Activated effector memory CD4-positive, alpha-beta T cell treated with anti-CD3 and anti-CD28 coated beads, Interleukin-2, amount 50 U/mL, for 16 hours (primary cell): ENCODE data around the gene RAB7B.

ENCODE experiments used
- DNase-seq: peaks from one replicate; pipeline ENCODE4 v3.0.0-alpha.2; 2020

Gene RAB7B

GRCh38 chr1:205972491-205973168 is 30.6 kb downstream of the RAB7B start:
- no peak for DNase-seq

GRCh38 chr1:205972081-205972480 is 31.1 kb downstream of the RAB7B start:
- DNase-seq = no peak

GRCh38 chr1:205971082-205971481 is 32.1 kb downstream of the RAB7B start:
- no peak for DNase-seq

GRCh38 chr1:205970486-205970885 is 32.7 kb downstream of the RAB7B start:
- DNase-seq = no peak

DNA sequence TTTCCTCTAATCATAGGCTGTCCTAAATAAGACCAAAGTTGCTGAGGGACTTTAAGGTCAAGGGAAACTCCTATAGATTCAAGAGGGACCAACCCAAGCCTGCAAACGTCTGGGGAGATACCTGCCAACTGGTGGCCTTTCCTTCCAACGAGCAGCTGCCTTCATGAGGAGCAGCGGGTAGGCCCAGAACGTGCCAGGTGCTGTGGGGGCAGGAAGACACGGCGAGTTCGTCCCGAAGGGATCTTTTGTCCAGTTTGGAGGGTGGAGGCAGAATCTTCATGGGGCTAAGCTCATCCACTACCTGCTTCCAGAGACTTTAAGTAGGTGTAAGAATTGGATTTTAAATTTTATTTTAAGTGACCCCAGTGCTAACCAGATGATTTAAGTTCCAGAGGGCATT is 34.0 kb downstream of the RAB7B start:
- DNase-seq = no peak

GRCh38 chr1:205967554-205968335 is 35.5 kb downstream of the RAB7B start:
- DNase-seq = no peak

- no peak for DNase-seq
These were observed 37.9 kb downstream of the RAB7B start for GRCh38 chr1:205965036-205965884.

GRCh38 chr1:205963352-205964155 is 39.6 kb downstream of the RAB7B start:
- DNase-seq = no peak

- DNase-seq = no peak
These were observed 40.4 kb downstream of the RAB7B start for GRCh38 chr1:205962821-205963221.

GRCh38 chr1:205961991-205962820 is 41.0 kb downstream of the RAB7B start:
- no peak for DNase-seq

- no peak for DNase-seq
These were observed 41.8 kb downstream of the RAB7B start for GRCh38 chr1:205961405-205961804.

DNA sequence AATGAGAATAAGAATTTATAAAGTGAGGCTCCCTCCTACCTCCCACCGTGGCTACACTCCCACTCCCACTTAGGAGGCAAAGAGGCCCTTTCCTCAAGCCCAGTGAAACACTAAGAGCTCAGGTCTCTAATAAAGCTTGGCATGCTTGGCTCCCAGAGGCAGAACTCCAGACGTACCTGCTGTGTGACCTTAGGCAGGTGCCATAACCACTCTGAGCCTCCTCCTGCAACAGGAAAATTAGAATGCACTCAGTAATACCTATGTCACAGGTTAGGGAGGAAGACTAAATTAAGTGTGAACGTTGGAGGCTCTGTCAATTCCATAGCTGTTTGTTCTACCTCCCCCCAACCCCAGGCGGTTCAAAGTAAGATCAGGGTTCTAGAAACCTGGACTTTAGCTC is 43.4 kb downstream of the RAB7B start:
- DNase-seq = no peak

- DNase-seq = no peak
These were observed 47.7 kb downstream of the RAB7B start for GRCh38 chr1:205955499-205955898.

DNA sequence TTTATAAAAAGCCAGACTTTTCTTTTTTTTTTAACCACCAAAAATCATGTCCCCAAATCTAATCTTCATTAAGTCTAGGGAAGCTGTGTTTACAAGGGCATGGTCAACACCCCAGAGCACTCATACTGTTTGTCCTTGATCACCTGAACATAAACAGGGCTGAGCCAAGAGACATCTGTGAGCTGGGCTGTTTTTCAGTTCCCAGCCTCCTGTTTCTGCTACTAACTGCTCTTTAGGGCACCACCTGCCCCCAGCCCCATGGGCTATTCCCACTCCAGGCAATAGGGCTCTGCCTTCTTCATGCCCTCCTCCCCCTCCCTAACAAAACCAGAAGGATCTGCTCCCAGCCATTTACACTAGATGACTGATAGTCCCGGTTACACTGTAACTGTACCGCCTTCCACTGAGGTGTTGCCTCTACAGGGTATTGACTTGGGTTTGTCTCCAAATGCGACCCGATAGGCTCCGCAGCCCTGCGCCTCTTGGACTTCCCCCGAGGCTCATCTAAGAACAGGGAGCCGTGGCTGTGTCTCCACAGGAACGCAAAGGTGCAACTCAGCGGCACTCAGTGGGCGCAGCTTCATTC is 48.3 kb downstream of the RAB7B start:
- no peak for DNase-seq

- DNase-seq = no peak
These were observed 51.4 kb downstream of the RAB7B start for GRCh38 chr1:205951746-205952145.

DNA sequence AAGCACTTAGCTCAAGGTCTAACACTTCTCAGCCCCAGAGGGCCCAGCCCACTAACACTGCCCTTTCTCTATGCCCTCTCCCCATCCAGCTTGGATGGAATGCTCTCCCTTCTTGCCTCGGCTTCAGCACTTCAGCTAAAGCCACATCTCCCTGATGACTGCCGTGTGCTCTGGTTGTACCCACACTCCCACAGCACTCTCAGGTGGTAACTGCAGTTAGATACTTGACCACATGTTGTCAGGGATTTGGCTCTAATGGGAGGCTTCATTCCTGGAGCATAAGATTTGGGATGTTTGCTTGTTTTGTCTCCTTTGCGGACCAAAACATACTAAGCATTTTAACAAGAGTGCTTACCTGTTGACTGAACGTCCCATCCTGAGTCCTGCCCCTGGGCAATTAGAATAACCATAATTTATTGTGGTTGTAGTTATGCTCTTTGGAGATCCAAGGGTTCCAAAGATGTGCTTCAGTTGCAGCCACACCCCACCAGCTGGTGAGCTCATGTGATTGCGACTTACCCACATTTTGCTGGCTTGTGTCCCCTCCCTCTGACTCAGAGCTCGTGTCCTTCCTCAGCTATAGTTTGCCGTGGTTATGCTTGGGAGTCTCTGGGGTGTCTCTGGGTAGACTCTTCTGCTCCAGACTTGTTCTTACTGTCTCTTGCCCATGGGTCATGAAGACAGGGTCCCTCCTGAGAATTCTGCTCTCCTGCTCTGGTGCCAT is 52.2 kb downstream of the RAB7B start:
- DNase-seq = no peak

- no peak for DNase-seq
These were observed 52.9 kb downstream of the RAB7B start for GRCh38 chr1:205950280-205950679.

GRCh38 chr1:205949753-205950152 is 53.4 kb downstream of the RAB7B start:
- DNase-seq = no peak

- DNase-seq = no peak
These were observed 54.3 kb downstream of the RAB7B start for GRCh38 chr1:205948886-205949285.

- no peak for DNase-seq
These were observed 55.2 kb downstream of the RAB7B start for GRCh38 chr1:205948039-205948438.

GRCh38 chr1:205947024-205947423 is 56.2 kb downstream of the RAB7B start:
- DNase-seq = no peak
